Natural killer cell (primary cell): ENCODE results near the gene MPHOSPH9. TPM values are rescaled to one million over a fixed set of nuclear protein-coding genes. Genes with fewer than 3 reads are reported as not detected.

Experiments
- ATAC-seq, 3 donors: fragments of 150-1000 bp in 2 of 3; fragments of 200-7000 bp in 1 of 3; cut with Tn5 transposase; 1 replicate in 1 of 3; 2 replicates in 2 of 3; pipeline ENCODE4 v1.10.0; 2021; ENCODE audit warnings: mild to moderate bottlenecking in 2 of 3, moderate library complexity in 2 of 3
- DNase-seq, 2 donors: peaks; one replicate each; pipeline versions ENCODE4 v3.0.0 to v3.0.0-alpha.2; 2013 to 2021; ENCODE audit warnings: mixed read lengths in 1 of 2
- H3K27ac ChIP-seq: one replicate; pipeline ENCODE4 v1.5.1; 2013; ENCODE audit warnings: mild to moderate bottlenecking, low read length
- H3K27me3 ChIP-seq: one replicate; pipeline ENCODE4 v1.6.1; 2013; ENCODE audit warnings: low read length; ENCODE audit not compliant: control insufficient read depth, insufficient read depth
- H3K36me3 ChIP-seq: one replicate; pipeline ENCODE4 v1.6.1; 2013; ENCODE audit warnings: low read length; ENCODE audit not compliant: control insufficient read depth, insufficient read depth
- H3K4me1 ChIP-seq: one replicate; pipeline ENCODE4 v1.6.1; 2013; ENCODE audit warnings: low read length; ENCODE audit not compliant: control insufficient read depth, insufficient read depth
- H3K4me3 ChIP-seq: one replicate; pipeline ENCODE4 v1.5.1; 2013; ENCODE audit warnings: low read length
- H3K9me3 ChIP-seq: one replicate; pipeline ENCODE4 v1.6.1; 2013; ENCODE audit warnings: low read length; ENCODE audit not compliant: control insufficient read depth, insufficient read depth
- H3K27ac Mint-ChIP-seq, 2 donors: one replicate each; pipeline ENCODE4 v1.8.0; 2022; ENCODE audit warnings: mild to moderate bottlenecking in 2 of 2, mixed read lengths in 2 of 2, moderate library complexity in 1 of 2
- H3K27me3 Mint-ChIP-seq, 2 donors: one replicate each; pipeline ENCODE4 v1.8.0; 2022; ENCODE audit warnings: low read depth in 2 of 2, mixed read lengths in 2 of 2
- H3K36me3 Mint-ChIP-seq: one replicate; pipeline ENCODE4 v1.8.0; 2022; ENCODE audit warnings: mixed read lengths
- H3K4me1 Mint-ChIP-seq, 2 donors: one replicate each; pipeline ENCODE4 v1.8.0; 2022; ENCODE audit warnings: mixed read lengths in 2 of 2
- H3K4me3 Mint-ChIP-seq: one replicate; pipeline ENCODE4 v1.8.0; 2022; ENCODE audit warnings: mild to moderate bottlenecking, moderate library complexity, mixed read lengths
- H3K9me3 Mint-ChIP-seq, 2 donors: one replicate each; pipeline ENCODE4 v1.8.0; 2022; ENCODE audit warnings: mixed read lengths in 2 of 2
- WGBS: methylation state at CpG from one replicate; pipeline ENCODE4 v1.1.7; 2013; ENCODE audit warnings: missing lambda C conversion rate; ENCODE audit not compliant: insufficient coverage; 5-methylcytosine and 5-hydroxymethylcytosine counted together
- intact Hi-C: fragments of 100-400 bp; cut with micrococcal nuclease; formaldehyde crosslinking; loops from one replicate; pipeline ENCODE4 v1.14.2; 2022
- total RNA-seq, 4 donors: library from RNA; stranded (reverse); fragments of 120-200 nt in 1 of 4; gene quantifications; one replicate each; pipeline versions ENCODE4 v1.2.3 to v1.2.4, GENCODE V29; 2013 to 2022
- TF ChIP-seq, protein P1 (sequence below): fragments of 200-600 bp; IDR thresholded peaks from one replicate; pipeline ENCODE4 v1.8.0; 2022; ENCODE audit warnings: antibody characterized with exemption

Gene MPHOSPH9
- total RNA-seq, 3 donors from 2014 or later (not counting 1 experiment from before 2014, with no cell fraction given): 97.6 to 114 (median 109) TPM

DNA sequence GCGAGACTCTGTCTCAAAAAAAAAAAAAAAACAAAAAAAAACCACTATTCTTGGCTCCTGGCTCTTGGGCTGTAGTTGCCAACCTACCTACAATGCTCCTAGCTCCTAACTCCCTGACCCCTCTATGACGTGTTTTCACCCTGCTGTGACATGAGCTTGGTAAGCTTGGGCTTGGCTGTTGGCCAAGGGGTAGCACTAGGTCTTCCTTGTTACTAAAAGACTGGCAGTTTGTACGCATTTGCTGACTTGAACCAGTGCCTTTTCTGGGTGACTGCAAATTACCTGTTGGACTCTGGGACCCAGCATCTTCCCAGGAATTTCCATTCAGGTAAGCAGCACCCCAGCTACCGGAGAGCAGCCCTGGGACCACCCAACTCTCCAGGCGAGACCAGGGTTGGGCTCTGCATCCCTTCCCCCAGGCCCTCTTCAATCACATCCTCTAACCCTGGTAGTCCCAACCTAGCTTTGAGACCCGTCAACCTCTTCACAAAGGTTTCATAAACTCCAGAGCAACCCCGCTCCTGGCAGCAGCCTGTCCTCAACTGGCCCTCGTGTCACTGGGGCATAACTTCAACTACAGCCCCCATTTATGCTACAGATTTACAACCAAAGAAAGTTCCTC lies 30.4 kb upstream of the MPHOSPH9 start:
- peaks cover 1% of the 10 kb centered on the region for H3K36me3 ChIP-seq
- H3K27ac Mint-ChIP-seq: no peak overlapping the region
- 92% methylated on average over 8 of the region's 8 CpGs for WGBS

DNA sequence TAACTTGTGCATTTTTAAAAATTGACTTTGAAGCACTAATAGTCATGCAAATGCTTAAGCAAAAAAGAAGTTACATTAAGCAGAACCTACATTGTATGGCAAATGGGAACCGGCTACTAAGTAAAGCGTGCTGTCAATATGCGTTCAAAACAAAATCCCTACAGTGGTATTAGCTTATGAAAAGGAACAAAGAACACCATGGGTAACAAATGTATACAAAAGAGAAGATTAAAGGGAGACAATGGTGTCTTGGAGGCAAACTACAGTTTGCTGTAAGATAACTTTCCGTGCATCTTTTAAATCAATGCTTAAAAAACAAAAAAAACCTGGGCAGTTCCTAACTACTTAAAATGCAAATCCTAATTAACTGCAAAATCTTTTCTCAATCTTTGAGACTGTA lies 28.3 kb upstream of the MPHOSPH9 start:
- 83% methylated on average over 3 of the region's 4 CpGs for WGBS
- H3K4me1 ChIP-seq: no peaks in the 10 kb centered on the region
- no peaks in the 10 kb centered on the region for H3K9me3 ChIP-seq
- Mint-ChIP-seq H3K9me3 (no peaks in the 10 kb centered on the region), H3K4me1 (no peaks in the 10 kb centered on the region), H3K4me3 (no peak overlapping the region), H3K27ac (no peak overlapping the region), H3K36me3 (peaks cover 7% of the 10 kb centered on the region), H3K27me3 (no peaks in the 10 kb centered on the region)
- intact Hi-C loops: no loop called here
- no peaks in the 10 kb centered on the region for H3K27me3 ChIP-seq
- no peak for ATAC-seq
- TF ChIP-seq, protein P1, sequence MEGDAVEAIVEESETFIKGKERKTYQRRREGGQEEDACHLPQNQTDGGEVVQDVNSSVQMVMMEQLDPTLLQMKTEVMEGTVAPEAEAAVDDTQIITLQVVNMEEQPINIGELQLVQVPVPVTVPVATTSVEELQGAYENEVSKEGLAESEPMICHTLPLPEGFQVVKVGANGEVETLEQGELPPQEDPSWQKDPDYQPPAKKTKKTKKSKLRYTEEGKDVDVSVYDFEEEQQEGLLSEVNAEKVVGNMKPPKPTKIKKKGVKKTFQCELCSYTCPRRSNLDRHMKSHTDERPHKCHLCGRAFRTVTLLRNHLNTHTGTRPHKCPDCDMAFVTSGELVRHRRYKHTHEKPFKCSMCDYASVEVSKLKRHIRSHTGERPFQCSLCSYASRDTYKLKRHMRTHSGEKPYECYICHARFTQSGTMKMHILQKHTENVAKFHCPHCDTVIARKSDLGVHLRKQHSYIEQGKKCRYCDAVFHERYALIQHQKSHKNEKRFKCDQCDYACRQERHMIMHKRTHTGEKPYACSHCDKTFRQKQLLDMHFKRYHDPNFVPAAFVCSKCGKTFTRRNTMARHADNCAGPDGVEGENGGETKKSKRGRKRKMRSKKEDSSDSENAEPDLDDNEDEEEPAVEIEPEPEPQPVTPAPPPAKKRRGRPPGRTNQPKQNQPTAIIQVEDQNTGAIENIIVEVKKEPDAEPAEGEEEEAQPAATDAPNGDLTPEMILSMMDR: no peak
- no peak for DNase-seq
- peaks cover 9% of the 10 kb centered on the region for H3K36me3 ChIP-seq
- H3K4me3 ChIP-seq: no peak overlapping the region
- no peak overlapping the region for H3K27ac ChIP-seq

More for the DNA sequence above, 30.4 kb upstream of the MPHOSPH9 start:
- no peak overlapping the region for H3K4me3 Mint-ChIP-seq
- Histone ChIP-seq H3K9me3 (no peaks in the 10 kb centered on the region), H3K4me1 (peaks cover 4% of the 10 kb centered on the region), H3K27me3 (no peaks in the 10 kb centered on the region), H3K4me3 (no peak overlapping the region), H3K27ac (no peak overlapping the region)
- no peaks in the 10 kb centered on the region for H3K27me3 Mint-ChIP-seq
- no peak for ATAC-seq
- peaks cover 0 to 12% of the 10 kb centered on the region in 2 donors for H3K4me1 Mint-ChIP-seq
- no peaks in the 10 kb centered on the region for H3K36me3 Mint-ChIP-seq
- intact Hi-C loops: no loop called here
- TF ChIP-seq, protein P1: no peak
- H3K9me3 Mint-ChIP-seq: no peaks in the 10 kb centered on the region
- no peak for DNase-seq

DNA sequence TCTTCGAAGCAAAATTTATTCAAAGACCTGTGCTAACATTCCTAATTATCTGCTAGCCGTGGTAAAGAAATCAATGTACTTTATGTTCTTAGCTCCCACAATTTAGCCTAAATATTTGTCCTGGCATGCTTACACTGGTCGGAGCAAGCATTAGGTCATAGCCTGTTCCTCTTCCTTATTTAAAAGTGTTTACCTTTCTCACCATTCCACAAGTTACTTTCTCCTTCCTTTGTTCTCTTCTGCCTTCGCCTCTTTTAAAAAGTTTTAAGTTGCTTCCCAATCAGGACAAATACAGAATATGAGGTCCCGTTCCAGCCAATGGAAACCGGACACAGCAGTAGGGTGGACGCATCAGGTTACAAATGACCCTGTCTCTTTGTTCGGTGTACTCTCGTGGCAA lies 27.1 kb upstream of the MPHOSPH9 start:
- no peak for DNase-seq
- no peak overlapping the region for H3K27ac Mint-ChIP-seq

More for the DNA sequence above, 27.1 kb upstream of the MPHOSPH9 start:
- Histone ChIP-seq H3K36me3 (peaks cover 16% of the 10 kb centered on the region), H3K4me3 (no peak overlapping the region), H3K27ac (no peak overlapping the region), H3K4me1 (no peaks in the 10 kb centered on the region), H3K9me3 (no peaks in the 10 kb centered on the region), H3K27me3 (no peaks in the 10 kb centered on the region)
- WGBS: 88% methylated on average over 9 of the region's 9 CpGs
- Mint-ChIP-seq H3K9me3 (no peaks in the 10 kb centered on the region), H3K36me3 (peaks cover 7% of the 10 kb centered on the region), H3K27me3 (no peaks in the 10 kb centered on the region), H3K4me3 (no peak overlapping the region), H3K4me1 (no peaks in the 10 kb centered on the region)
- intact Hi-C loops: no loop called here
- TF ChIP-seq, protein P1: no peak
- no peak for ATAC-seq
